Measurements from ENCODE around the gene NAPB. TPM values are rescaled to one million over a fixed set of nuclear protein-coding genes. Genes with fewer than 3 reads are reported as not detected.

NAPB gene
- total RNA-seq, 2 donors from 2014 or later: 12.4 to 16.6 TPM

DNA sequence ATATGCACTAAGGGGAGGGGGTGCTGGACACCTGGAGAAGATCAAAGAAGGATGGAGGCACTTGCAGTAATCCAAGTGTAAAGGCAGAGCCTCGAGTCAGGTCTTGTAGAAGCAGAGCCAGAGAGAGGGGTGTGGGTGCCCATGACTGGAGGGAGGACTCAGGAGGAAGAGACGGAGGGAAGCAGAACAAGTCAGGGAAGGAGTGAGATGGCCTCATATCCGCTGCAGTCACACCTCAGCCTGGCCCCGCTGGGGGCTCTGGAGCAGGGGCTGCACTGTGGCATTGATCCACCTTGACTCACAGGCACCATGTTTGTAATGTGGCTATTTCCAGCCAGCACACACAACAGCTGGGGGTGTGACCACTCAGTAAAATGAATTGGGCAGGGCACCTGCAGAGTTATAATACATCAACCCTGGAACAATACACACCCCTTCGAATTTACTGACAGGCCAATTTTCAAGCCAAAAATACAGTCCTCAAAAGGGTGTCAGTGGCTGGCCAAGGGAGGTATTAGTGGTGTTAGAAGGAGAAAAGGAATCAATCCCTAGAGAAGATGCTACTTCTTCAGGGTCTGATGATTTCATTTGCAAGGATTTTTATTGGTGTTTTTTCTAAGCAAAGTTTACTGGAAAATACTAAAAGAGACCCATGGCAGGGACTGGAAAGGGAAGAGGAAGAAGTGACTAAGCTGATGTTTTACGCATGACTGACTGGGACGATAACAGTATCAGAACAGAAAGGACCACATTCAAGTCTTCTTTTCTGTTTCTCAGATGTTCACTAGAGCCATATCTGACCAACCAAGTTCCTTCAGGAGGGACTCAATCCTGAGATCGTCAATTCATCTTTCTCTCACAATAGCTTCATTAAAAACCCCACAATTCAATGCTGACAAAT lies 89.6 kb downstream of the NAPB start:
- Mint-ChIP-seq H3K27ac (no peak overlapping the region), H3K4me3 (no peak overlapping the region), H3K4me1 (ENCODE audit: low read depth in 2 of 2) (peaks cover 0 to 4% of the 10 kb centered on the region in 2 donors), H3K36me3 (no peaks in the 10 kb centered on the region), H3K9me3 (no peaks in the 10 kb centered on the region), H3K27me3 (no peaks in the 10 kb centered on the region)
- ATAC-seq (no peak), DNase-seq (ENCODE audit: low spot score) (no peak)

DNA sequence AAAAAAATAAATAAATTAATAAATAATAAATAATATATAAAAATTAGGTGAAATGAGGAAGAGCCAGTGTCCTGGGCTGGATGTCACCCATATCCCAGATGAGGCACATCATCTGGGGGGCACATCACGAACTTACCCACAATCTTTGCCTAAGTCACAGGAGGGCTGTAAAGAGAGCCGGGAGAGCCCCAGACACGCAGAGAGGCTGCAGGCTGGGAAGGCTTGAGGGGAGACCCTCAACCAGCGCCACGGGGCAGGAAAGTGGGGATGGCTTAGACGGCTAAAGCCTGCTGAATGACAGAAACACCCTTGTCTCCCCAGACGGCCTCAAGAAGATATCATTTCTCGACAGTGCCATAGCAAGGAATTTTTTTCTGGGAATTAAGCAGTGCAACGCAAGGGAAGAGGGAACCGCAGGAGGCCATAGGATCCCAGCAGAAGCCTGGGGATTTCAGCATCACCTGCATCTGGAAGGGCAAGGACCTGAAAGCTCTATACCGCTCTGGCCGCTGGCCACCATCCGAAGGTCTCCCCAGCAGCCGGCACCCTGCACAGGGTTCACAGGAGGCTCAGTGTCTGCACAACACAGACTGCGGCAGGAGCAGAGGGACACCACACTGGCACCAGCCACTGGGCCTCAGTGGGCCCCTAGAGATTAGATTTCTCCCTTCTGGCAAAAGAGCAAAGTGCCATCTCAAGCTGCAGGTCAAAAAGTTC lies 93.5 kb downstream of the NAPB start:
- no peak overlapping the region for H3K4me3 Mint-ChIP-seq
- H3K9me3 Mint-ChIP-seq: no peaks in the 10 kb centered on the region
- no peaks in the 10 kb centered on the region for H3K4me1 Mint-ChIP-seq (ENCODE audit: low read depth in 2 of 2)
- no peak for DNase-seq (ENCODE audit: low spot score)
- H3K27ac Mint-ChIP-seq: no peak overlapping the region
- peaks cover 3 to 7% of the 10 kb centered on the region in 2 donors for H3K27me3 Mint-ChIP-seq
- peak in 1 of 2 donors; percentile 34 for ATAC-seq
- H3K36me3 Mint-ChIP-seq: no peaks in the 10 kb centered on the region

DNA sequence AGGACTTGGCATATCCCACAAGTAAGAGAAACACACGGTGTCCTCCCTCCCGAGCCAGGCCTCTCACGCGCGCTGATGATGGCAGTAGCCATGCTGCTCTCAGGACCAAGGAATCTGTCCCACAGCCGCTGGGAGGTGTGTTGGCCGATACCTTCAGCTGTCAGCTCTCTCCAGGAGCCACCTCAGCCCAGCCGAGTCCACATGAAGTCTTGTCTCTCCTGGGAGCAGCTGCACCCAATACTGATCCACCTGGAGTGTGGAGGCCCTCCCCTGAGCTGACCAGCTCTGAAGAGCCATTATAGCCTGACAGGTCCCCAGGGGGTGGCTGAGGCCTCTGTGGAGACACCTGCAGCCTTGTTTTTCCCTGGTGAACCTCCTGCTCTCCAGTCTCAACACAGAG lies 94.5 kb downstream of the NAPB start:
- peak; percentile 29 to 43 for ATAC-seq
- H3K27ac Mint-ChIP-seq: no peak overlapping the region
- H3K4me1 Mint-ChIP-seq (ENCODE audit: low read depth in 2 of 2): no peaks in the 10 kb centered on the region
- no peak for DNase-seq (ENCODE audit: low spot score)
- peaks cover 5 to 7% of the 10 kb centered on the region in 2 donors for H3K27me3 Mint-ChIP-seq
- H3K36me3 Mint-ChIP-seq: no peaks in the 10 kb centered on the region
- H3K4me3 Mint-ChIP-seq: no peak overlapping the region
- H3K9me3 Mint-ChIP-seq: no peaks in the 10 kb centered on the region

DNA sequence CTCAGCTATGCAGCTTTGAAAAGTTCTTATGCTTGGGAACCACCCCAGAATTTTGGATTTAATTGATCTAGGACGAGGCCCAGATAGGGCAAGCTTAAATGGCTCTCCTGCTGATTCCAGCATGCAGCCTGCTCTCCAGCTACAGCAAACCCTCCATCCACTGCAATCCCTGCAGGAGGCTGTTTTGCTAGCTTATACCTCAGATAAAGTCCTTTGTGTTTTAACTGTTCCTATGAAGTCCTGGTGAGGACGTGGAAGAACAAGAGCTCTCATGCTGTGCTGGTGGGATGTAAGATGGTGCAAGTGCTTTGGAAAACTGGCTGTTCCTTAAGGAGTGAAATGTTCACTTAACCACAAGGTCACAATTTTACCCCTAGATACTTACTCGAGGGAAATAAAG lies 96.2 kb downstream of the NAPB start:
- H3K4me1 Mint-ChIP-seq (ENCODE audit: low read depth in 2 of 2): no peaks in the 10 kb centered on the region
- peaks cover 10 to 14% of the 10 kb centered on the region in 2 donors for H3K27me3 Mint-ChIP-seq
- no peaks in the 10 kb centered on the region for H3K9me3 Mint-ChIP-seq
- no peak overlapping the region for H3K4me3 Mint-ChIP-seq
- ATAC-seq (no peak), DNase-seq (ENCODE audit: low spot score) (no peak)
- H3K36me3 Mint-ChIP-seq: no peaks in the 10 kb centered on the region
- H3K27ac Mint-ChIP-seq: no peak overlapping the region

Other genes starting within 250 kb of the NAPB start
- gene NXT1, start 70.7 kb downstream of the NAPB start, total RNA-seq: 10 to 100 TPM; 32.5 to 57.6 TPM
- 10 to 100 TPM; 17.9 to 20.9 TPM for gene GZF1, start 59.3 kb downstream of the NAPB start, total RNA-seq
- gene CSTL1, start 18.2 kb upstream of the NAPB start, total RNA-seq: not detected
- not detected for gene CST11, start 31.4 kb upstream of the NAPB start, total RNA-seq
- not detected for gene CST8, start 69.6 kb upstream of the NAPB start, total RNA-seq
- gene CST9L, start 147.0 kb upstream of the NAPB start, total RNA-seq: not detected
- not detected for gene CST9, start 184.4 kb upstream of the NAPB start, total RNA-seq
- 10 to 100 TPM in 1 of 2 donors, 1 to 10 TPM in 1; 5.4 to 16.6 TPM for gene CST3, start 216.5 kb upstream of the NAPB start, total RNA-seq

Data from natural killer cell treated with Interleukin-12 subunit alpha and Interleukin-12 subunit beta and Interleukin-15 and Interleukin-18, amount 100 ng/mL, for 72 hours (primary cell).